Right forelimb (tissue), 1 donor: Measurements from ENCODE around the gene RANBP3.
"Not testable (repeated sequence)": the region's sequence is repeated elsewhere in the genome, so short reads cannot be mapped to it uniquely, and the experiment has no call there.

ENCODE experiments used
- DNase-seq: peaks from one replicate; pipeline ENCODE4 v3.0.0-alpha.2; 2018

RANBP3 gene

DNA sequence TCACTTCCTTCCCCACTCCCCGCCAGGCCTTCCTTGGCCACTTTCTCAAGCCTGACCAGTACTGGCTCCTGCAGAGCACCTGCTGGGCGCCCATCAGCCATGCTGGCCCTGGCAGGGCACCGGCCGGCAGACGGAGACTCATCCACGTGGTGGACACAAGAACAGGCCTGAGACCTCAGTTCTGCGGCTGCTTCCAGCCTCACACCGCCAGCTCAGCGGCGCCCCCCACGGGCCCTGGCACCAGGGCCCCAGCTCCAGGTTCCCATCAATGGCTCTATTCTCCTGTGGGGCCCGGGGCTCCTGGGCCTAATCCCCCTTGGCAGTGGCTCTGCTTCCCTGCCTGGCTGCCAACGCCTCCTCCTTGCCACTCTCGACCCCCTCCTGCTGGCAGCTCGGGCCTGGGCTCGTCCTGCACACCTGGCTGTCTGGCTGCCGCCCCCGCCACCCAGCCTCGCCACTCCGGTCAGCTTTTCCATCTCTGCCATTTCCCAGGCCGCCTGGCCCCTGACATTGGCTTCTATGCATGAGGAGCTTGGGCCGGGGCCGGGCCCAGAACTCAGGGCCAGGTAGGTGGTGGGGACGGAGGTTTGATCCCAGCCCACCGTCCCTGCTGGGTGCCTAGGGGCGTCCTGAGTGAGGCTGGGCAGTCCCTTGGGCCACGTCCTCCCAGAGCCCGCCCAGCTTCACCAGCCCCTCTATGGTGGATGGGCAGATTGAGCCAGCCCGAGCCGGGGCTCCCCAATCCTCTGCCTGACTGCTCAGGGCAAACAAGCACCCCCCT, 80.6 kb downstream of the RANBP3 start:
- no peak for DNase-seq

GRCh38 chr19:5896365-5897076, 81.4 kb downstream of the RANBP3 start:
- no peak for DNase-seq

DNA sequence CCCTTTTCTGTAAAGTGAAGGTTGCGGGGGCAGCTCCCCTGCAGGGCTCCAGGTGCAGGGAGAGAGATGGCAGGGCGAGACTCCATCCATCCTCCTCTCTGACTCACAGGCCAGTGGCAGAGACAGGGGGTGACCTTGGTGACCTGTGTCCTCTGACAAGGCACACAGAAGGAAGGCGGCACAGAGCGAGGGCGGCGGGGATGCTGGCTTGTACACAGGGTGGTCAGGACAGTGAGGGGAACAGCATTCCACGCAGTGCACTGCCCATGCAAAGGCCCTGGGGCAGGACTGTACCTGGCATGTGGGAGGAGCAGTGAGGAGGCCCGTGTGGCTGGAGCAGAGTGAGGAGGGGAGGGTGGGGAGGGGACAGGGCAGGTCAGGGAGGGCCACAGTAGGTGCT, 82.0 kb downstream of the RANBP3 start:
- no peak for DNase-seq

GRCh38 chr19:5895409-5895808, 82.5 kb downstream of the RANBP3 start:
- DNase-seq: no peak

DNA sequence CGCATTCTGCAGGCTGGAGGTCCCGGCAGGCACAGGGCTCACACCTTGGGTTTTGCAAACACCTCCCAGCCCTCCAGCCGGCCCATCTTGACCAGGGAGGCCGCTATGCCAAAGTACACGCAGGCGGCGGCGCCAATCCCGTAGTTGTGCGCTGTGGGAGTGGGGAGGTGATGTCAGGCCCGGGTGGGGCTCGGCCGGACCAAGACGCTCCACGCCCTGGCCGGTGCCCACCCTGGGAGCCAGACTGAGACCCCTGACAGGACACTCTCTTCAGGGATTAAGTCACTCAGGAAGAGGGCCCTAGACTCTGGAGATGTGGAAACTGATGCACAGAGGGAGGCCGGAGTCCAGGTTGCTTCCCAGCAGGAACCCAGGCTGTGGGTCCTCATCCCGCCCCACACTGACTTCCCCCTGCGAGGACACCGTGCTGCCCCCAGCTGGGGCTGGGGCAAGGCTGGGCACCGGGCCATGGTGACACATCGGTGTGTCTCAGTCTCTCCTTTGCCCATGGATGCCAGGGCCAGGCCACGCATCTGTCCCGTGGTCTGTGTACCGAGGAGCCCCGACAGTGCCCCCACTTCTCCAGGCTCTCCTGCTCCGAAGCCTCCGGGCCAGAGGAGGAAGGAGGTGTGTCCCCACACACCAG, 83.1 kb downstream of the RANBP3 start:
- DNase-seq: no peak

DNA sequence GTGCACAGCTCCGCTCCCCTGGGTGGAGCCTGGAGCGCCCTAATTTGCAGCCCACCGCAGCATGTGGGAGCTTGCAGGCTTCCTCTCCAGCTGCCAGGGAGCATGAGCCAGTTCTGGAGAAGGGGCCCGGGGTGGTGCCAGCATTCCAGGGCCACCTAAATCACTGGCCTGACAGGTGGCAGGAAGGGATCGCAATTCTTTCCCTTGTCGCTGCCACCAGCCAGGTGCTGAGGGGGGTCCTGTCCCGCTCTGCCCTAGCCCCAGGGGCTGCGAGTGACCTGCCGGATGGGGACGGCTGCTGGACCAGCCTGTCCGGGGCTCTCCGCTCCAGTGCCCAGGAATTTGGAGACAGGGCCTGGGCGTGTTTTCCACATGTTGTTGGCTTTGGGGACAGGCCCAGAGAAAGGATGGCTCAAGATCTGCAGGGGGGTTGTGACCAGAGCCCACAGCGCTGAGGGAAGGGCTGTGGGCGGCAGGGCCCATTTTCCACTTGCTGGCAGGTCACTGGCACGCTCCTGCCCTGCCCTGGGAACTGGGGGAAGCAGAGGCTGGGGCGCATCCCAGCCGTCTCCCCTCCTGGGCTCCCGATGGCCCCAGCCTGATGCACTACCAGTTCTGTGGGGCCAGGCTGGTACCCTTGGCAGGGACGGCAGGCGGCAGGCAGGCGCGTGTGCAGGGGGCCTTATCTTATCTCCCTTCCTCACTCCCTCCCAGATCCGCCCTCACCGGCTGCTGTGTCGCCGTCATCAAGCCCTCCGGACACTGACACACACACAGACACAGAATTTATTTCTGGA, 83.8 kb downstream of the RANBP3 start:
- no peak for DNase-seq

DNA sequence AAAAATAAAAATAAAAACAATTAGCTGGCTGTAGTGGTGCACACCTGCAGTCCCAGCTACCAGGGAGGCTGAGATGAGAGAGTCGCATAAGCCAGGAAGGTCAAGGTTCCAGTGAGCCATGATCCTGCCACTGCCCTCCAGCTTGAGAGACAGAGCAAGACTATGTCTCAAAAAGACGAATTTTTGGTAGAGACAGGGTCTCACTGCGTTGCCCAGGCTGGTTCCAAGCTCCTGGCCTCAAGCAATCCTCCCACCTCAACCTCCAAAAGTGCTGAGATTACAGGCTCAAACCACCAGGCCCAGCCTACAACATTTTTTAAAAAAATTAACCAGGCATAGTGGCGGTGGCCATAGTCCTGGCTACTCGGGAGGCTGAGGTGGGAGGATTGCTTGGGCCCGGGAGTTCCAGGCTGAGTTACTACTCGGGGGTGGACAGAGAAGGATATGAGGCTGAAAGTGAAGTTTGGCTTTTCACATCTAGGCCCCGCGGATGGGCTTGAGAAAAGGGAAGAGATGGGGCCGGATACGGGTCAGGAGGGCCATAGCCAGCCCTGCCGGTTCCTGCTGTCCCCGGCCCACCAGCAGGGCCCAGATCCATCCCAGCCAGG, 84.5 kb downstream of the RANBP3 start:
- DNase-seq: no peak

- DNase-seq: no peak
Observed at GRCh38 chr19:5892772-5893275, 85.1 kb downstream of the RANBP3 start.

DNA sequence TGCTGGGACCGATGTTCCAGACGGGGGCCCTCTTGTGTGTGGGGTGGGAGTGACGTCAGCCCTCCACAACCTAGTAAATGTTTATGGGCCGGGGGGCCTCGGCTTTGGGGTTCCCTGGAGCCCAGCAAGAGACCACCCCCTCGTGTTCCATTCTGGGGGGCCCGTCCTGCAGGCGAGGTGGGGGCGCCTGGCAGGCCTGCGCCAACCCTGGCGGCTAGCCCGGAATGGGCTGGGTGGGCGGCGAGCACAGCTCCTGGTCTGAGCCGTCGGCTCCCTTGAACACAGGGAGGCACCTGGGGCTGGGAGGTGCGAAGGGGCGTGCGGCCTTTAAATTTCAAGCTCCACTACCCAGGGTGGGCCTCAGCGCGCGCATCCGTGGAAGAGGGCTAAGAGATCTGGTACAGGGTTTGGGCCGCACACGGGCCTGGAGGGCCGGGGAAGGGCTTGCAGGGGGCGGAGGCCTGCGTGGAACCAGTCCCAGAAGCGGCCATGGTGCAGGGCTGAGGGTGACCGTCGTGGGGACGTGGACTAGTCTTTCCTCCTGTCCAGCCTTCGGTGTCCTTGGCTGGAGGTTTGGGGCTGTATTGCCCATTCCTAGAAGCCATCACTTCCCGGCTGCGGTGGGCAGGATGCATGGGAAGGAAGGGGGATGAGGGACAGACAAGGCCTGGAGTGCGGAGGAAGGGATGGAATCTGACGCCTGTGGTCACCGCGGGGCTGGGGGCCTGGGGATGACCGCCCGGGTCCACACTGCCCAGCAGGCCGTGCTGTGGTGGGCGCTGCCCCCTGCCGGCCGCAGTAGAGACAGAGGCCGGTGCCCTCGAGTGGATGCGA, 85.8 kb downstream of the RANBP3 start:
- peak; percentile 72 for DNase-seq

DNA sequence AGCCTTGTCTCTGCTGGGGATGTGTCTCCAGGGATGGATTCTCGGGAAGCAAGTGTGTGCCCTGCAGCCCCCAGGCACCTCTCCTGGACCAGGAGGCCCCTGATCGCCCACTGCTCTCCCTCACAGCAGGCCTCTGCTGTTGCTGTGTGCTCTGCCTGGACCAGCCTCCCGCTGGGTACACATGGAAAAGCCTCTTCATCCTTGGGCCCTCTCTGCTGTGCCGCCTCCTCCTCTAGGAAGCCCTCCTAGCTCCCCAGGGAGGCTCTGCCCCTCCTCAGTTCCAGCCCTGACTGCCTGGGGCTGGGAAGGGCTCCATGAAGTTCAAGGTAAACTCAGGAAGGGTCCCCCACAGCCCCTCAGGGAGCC, 86.4 kb downstream of the RANBP3 start:
- DNase-seq: no peak

DNA sequence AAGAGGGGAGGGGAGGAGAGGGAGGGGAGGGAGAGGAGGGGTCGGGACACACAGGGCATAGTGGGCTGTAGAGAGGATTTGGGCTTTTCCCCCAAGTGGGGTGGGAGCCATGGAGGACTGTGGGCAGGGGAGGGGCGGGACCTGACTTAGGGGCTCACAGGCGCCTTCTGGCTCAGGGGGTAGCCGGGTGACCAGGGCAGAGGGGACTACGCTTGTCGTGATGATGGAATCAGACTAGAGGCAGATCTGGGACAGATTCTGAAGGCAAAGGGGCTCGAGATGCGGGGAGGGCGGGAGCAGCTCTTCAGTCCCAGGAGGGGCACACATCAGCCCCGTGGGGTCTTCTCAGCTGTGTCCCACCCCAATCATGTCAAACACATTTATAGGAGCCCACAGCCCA, 87.8 kb downstream of the RANBP3 start:
- no peak for DNase-seq

GRCh38 chr19:5889288-5889971, 88.5 kb downstream of the RANBP3 start:
- DNase-seq: no peak

DNA sequence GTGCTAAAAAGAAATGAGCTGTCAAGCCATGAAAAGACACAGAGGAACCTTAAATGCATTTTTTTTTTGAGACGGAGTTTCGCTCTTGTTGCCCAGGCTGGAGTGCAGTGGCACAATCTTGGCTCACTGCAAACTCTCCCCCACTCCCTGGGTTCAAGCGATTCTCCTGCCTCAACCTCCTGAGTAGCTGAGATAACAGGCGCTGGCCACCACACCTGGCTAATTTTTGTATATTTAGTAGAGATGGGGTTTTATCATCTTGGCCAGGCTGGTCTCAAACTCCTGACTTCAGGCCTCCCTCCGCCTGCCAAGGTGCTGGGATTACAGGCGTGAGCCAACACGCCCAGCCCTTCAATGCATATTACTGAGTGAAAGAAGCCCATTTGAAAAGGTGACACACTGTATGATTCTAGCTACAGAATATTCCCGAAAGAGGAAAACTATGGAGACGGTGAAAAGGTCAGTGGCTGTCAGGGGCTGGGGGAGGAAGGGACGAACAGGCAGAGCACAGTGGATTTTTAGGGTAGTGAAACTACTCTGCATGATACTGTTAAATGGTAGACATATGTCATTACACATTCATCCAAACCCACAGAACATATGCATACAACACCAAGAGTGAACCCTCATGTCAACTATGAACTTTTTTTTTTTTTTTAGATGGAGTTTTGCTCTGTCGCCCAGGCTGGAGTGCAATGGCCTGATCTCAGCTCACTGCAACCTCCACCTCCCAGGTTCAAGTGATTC, 93.7 kb downstream of the RANBP3 start:
- DNase-seq: not testable (repeated sequence)

DNA sequence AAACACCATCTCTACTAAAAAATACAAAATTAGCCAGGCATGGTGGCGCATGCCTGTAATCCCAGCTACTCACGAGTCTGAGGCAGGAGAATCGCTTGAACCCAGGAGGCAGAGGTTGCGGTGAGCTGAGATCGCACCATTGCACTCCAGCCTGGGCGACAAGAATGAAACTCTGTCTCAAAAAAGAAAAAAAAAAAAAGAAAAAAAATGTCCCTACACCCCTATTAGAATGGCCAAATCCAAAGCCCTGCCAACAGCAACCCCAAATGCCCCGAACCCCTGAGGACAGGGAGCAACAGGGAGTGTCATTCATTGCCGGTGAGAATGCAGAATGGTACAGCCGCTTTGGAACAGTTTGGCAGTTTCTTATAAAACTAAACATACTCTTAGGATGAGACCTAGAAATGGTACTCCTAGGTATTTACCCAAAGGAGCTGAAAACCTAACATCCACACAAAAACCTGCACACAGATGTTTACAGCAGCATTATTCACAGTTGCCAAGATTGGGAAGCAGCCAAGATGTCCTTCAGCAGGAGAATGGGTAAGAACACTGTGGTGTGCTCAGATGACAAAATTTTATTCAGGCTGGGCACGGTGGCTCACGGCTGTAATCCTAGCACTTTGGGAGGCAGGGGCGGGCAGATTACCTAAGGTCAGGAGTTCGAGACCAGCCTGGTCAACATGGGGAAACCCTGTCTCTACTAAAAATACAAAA, 94.6 kb downstream of the RANBP3 start:
- DNase-seq: not testable (repeated sequence)

DNA sequence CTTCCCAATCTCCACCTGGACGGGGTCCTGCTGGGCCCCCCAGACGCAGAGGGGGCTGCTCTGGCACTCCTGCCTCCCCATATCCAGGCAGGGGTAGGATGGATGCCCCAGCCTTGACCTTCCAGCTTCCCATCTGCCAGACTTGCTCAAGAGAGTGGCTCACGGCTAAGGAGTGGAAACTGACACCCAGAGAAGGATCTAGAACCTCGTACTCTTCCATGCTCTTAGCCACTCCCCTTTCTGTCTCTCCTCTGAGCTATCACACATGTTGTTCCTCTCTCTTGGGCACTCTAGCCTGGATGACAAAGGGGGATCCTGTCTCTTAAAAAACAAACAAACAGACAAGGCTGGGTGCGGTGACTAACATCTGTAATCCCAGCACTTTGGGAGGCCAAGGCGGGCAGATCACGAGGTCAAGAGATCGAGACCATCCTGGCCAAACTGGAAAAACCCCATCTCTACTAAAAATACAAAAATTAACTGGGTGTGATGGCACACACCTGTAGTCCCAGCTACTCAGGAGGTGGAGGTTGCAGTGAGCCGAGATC, 95.4 kb downstream of the RANBP3 start:
- DNase-seq: no peak

- no peak for DNase-seq
Observed at GRCh38 chr19:5881543-5882299, 96.2 kb downstream of the RANBP3 start.

GRCh38 chr19:5880604-5881078, 97.3 kb downstream of the RANBP3 start:
- peak; percentile 78 for DNase-seq

- no peak for DNase-seq
Observed at GRCh38 chr19:5880196-5880595, 97.7 kb downstream of the RANBP3 start.
